ENCODE results near the gene PARD6B. TPM values are rescaled to one million over a fixed set of nuclear protein-coding genes. Genes with fewer than 3 reads are reported as not detected.

The PARD6B gene
- total and polyA plus RNA-seq, 2 of the 13 experiments (the other 11 are each of a cell fraction or from before 2014, with no cell fraction given): 6.9 to 22.2 TPM

DNA sequence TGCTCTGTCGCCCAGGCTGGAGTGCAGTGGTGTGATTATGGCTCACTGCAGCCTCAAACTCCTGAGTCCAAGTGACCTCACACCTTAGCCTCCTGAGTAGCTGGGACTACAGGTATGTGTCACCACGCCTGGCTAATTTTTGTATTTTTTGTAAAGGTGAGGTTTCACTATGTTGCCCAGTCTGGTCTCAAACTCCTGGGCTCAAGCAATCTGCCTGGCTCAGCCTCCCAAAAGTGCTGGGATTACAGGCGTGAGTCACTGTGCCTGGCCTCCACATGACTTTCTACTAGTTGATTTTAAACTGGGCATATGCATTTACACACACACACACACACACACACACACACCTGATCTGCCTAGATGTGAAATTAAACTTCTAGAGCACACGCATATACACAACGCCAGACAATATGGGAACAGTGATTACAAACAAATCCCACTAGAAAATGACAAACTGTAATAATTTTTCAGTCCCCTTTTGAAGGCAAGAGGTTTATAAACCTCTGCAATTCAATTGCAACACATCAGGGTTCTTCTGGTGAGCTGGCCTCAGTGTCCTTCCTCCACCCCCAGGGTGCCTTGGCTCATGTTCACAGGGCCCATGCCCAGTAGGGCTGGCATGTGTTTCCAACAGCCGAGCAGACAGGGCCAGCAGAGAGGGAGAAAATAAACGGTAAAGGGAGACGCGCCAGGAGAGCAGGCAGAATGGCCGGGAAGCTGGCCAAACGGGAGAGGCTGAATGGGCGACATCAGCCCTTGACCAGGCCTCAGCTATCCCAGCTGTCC, 31.2 kb downstream of the PARD6B start (continued):
- TF ChIP-seq, protein P1, sequence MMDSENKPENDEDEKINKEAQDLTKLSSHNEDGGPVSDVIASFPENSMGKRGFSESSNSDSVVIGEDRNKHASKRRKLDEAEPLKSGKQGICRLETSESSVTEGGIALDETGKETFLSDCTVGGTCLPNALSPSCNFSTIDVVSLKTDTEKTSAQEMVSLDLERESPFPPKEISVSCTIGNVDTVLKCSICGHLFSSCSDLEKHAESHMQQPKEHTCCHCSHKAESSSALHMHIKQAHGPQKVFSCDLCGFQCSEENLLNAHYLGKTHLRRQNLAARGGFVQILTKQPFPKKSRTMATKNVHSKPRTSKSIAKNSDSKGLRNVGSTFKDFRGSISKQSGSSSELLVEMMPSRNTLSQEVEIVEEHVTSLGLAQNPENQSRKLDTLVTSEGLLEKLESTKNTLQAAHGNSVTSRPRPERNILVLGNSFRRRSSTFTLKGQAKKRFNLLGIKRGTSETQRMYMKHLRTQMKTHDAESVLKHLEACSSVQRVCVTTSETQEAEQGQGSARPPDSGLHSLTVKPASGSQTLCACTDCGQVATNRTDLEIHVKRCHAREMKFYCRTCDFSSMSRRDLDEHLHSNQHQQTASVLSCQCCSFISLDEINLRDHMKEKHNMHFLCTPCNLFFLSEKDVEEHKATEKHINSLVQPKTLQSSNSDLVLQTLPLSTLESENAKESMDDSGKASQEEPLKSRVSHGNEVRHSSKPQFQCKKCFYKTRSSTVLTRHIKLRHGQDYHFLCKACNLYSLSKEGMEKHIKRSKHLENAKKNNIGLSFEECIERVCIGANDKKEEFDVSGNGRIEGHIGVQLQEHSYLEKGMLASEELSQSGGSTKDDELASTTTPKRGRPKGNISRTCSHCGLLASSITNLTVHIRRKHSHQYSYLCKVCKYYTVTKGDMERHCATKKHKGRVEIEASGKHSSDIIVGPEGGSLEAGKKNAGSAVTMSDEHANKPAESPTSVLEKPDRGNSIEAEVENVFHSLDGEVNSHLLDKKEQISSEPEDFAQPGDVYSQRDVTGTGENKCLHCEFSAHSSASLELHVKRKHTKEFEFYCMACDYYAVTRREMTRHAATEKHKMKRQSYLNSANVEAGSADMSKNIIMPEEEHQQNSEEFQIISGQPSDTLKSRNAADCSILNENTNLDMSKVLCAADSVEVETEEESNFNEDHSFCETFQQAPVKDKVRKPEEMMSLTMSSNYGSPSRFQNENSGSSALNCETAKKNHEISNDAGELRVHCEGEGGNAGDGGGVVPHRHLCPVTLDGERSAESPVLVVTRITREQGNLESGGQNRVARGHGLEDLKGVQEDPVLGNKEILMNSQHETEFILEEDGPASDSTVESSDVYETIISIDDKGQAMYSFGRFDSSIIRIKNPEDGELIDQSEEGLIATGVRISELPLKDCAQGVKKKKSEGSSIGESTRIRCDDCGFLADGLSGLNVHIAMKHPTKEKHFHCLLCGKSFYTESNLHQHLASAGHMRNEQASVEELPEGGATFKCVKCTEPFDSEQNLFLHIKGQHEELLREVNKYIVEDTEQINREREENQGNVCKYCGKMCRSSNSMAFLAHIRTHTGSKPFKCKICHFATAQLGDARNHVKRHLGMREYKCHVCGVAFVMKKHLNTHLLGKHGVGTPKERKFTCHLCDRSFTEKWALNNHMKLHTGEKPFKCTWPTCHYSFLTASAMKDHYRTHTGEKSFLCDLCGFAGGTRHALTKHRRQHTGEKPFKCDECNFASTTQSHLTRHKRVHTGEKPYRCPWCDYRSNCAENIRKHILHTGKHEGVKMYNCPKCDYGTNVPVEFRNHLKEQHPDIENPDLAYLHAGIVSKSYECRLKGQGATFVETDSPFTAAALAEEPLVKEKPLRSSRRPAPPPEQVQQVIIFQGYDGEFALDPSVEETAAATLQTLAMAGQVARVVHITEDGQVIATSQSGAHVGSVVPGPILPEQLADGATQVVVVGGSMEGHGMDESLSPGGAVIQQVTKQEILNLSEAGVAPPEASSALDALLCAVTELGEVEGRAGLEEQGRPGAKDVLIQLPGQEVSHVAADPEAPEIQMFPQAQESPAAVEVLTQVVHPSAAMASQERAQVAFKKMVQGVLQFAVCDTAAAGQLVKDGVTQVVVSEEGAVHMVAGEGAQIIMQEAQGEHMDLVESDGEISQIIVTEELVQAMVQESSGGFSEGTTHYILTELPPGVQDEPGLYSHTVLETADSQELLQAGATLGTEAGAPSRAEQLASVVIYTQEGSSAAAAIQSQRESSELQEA (CRISPR knock-in tag; IDR thresholded peaks at IDR 0.05; ENCODE audit: not compliant biosample characterization): no peak
- TF ChIP-seq ZSCAN5A (CRISPR knock-in tag; IDR thresholded peaks at IDR 0.05; ENCODE audit: borderline replicate concordance) (no peak), CEBPB (IDR thresholded peaks at IDR 0.05; ENCODE audit: borderline replicate concordance, low read depth, low read length) (peak; percentile 6; the same call in 1 of the 2 replicates), TBX2 (CRISPR knock-in tag; IDR thresholded peaks at IDR 0.05; ENCODE audit: borderline replicate concordance) (no peak), FOSL2 (CRISPR knock-in tag; IDR thresholded peaks at IDR 0.05) (peak; percentile 70), MYC (CRISPR knock-in tag; IDR thresholded peaks at IDR 0.05; ENCODE audit: borderline replicate concordance) (no peak), ZNF780A (CRISPR knock-in tag; IDR thresholded peaks at IDR 0.05) (no peak), CHCHD3 (CRISPR knock-in tag; IDR thresholded peaks at IDR 0.05) (no peak), DBP (CRISPR knock-in tag; IDR thresholded peaks at IDR 0.05; ENCODE audit: not compliant biosample characterization) (no peak), ZNF282 (IDR thresholded peaks at IDR 0.05; ENCODE audit: partially characterized antibody) (no peak), RCOR2 (CRISPR knock-in tag; IDR thresholded peaks at IDR 0.05) (no peak), WIZ (CRISPR knock-in tag; IDR thresholded peaks at IDR 0.05) (0 out of 2 replicates have a peak, but pooled peaks have one; percentile 17), ZNF550 (CRISPR knock-in tag; IDR thresholded peaks at IDR 0.05; ENCODE audit: borderline replicate concordance) (no peak)
- TF ChIP-seq, protein P2, sequence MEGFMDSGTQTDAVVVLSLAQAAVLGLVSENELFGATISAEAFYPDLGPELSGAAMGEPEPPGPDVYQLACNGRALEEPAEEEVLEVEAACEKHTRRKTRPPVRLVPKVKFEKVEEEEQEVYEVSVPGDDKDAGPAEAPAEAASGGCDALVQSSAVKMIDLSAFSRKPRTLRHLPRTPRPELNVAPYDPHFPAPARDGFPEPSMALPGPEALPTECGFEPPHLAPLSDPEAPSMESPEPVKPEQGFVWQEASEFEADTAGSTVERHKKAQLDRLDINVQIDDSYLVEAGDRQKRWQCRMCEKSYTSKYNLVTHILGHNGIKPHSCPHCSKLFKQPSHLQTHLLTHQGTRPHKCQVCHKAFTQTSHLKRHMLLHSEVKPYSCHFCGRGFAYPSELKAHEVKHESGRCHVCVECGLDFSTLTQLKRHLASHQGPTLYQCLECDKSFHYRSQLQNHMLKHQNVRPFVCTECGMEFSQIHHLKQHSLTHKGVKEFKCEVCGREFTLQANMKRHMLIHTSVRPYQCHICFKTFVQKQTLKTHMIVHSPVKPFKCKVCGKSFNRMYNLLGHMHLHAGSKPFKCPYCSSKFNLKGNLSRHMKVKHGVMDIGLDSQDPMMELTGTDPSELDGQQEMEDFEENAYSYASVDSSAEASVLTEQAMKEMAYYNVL (CRISPR knock-in tag; IDR thresholded peaks at IDR 0.05; ENCODE audit: borderline replicate concordance): no peak

Data from HepG2 (cell line).